NCI-H748 treated with DMSO at 0.1 percent for 48 hours (cell line): Measurements from ENCODE around the gene RAET1E.
A peak's percentile ranks its signal among the peaks of the same experiment; 100 is the strongest.
"Not testable (repeated sequence)": the region's sequence is repeated elsewhere in the genome, so short reads cannot be mapped to it uniquely, and the experiment has no call there.

ENCODE experiments used
- DNase-seq: peaks from one replicate; lab custom pipeline; 2025; lab: John Stamatoyannopoulos, UW

RAET1E gene

DNA sequence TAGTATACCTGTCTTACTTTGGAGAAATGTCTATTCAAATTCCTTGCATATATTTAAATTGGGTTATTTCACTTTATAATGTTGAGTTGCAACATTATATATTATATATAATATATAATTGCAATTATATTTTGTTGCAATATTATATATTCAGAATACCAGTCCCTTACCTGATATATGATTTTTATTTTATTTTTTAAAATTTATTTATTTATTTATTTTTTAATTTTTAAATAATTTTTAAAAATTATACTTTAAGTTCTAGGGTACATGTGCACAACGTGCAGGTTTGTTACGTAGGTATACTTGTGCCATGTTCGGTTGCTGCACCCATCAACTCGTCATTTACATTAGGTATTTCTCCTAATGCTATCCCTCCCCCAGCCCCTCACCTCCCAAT lies 29.1 kb upstream of the RAET1E start:
- DNase-seq = not testable (repeated sequence)

GRCh38 chr6:149925974-149926777 lies 28.3 kb upstream of the RAET1E start:
- DNase-seq = peak; percentile 44

- no peak for DNase-seq
Measured at GRCh38 chr6:149925253-149925973, 27.5 kb upstream of the RAET1E start.

DNA sequence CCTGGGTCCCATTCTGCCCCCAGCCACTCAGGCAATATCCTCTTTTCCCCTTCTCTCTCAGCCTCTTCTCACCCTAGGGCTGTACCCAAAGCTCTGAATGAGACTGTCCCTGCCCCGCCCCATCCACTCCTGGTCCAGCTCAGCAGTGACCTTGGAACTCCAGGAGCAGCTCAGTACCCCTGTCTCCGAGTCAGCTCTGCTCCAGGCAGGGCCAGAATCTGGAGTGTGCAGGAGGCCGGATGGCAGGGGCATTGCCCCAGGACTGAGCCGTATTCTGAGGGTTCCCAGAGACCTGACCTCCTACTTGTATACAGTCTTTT lies 27.0 kb upstream of the RAET1E start:
- DNase-seq = no peak

DNA sequence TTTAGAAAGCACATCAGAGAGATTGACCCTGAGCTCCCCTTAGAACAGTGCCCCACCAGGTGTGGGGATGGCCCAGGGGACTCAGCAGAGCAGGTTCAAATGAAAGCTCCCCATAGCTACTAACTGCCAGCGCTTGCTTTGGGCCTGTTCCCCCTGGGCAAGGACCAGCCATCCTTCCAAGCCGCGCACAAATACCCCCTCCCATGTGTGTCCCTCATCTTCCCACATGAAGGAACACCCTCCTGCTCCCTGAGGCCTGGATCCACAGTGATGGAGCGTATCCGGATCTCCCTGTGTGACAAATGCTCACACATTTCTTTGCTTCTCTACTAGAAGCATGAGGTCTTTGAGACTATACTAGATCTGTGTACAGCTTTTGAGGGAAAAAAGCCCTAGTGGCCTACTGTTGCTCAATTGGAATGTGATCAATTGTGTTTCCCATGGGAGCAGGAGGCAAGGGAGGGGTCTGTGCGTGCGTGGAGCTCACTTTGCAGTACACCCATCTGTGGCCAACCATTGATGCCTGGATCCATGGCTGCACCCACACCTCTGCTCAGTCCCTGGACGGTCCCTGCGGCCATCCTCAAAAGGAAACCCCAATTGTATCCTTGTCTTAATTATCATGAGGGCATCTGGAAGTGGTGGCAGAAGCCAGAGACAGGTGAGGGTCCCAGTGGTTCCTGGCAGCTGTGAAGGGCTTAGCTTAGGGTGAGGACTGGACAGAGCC lies 26.5 kb upstream of the RAET1E start:
- no peak for DNase-seq

DNA sequence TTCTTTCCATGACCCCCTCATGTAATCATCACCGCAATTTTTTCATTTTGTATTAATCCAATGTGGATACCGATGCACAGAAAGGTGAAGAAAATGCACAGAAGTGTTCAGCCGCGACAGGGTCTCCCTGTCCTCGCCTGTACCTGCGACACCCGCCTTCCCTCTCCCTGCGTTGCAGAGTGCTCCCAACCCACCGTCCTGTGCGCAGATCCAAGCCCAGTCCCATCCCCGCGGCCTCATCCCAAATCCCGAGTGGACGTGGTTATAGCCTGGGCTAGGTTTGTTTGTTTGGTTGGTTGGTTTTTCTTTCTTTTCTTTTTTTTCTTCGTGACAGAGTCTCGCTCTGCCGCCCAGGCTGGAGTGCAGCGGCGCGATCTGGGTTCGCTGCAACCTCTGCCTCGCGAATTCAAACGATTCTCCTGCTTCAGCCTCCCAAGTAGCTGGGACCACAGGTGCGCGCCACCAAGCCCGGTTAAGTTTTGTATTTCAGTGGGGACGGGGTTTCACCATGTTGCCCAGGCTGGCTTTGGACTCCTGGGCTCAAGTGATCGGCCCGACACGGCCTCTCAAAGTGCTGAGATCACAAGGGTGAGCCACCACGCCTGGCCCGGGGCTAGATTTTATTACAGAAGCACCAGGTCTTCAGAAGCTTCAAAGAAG lies 25.5 kb upstream of the RAET1E start:
- no peak for DNase-seq

GRCh38 chr6:149922642-149923326 lies 24.9 kb upstream of the RAET1E start, which contains the start of gene RAET1G:
TSS of gene RAET1G (minus strand) at chr6:149923121. CDS start at chr6:149923010, 111 bp downstream.
- DNase-seq = peak; percentile 84

DNA sequence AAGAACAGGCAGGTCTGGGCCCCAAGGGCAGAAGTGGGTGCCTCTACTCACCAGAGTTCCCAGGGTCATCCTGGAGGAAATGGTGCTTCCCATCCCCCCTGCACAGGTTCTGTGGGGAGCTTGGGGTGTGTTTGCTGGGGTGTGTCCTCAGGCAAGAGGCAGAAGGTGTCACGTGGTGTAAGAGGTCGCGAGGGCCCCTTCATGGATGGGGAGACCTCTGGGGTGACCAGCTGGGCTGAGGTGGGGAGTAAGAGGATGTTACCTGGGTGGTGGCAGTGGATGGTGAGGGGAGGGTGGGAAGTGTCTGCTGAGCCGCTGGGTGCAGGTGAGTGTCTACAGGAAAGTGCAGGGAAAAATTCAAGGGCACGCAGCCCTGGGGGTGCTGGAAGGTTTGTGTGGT lies 24.2 kb upstream of the RAET1E start:
- DNase-seq = not testable (repeated sequence)

GRCh38 chr6:149921361-149921760 lies 23.4 kb upstream of the RAET1E start:
- DNase-seq = no peak

DNA sequence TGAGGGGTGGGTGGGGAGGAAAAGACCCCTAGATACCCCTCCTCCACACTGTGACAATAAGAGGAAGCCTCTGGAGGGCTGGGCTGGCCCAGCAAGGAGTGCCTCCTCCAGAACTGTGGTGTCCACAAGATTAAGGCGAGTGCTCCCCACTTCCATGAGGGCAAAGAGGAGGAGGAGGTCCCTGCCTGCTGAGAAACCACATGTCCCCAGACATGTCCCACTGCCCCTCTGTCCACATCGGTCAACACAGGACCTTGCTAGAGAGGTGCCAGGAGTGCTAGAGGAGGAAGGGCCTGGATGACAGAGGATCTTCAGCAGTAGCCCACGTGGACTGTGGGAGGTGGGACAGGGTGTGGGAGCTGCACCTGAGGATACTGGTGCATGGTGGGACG lies 21.9 kb upstream of the RAET1E start:
- DNase-seq = no peak

DNA sequence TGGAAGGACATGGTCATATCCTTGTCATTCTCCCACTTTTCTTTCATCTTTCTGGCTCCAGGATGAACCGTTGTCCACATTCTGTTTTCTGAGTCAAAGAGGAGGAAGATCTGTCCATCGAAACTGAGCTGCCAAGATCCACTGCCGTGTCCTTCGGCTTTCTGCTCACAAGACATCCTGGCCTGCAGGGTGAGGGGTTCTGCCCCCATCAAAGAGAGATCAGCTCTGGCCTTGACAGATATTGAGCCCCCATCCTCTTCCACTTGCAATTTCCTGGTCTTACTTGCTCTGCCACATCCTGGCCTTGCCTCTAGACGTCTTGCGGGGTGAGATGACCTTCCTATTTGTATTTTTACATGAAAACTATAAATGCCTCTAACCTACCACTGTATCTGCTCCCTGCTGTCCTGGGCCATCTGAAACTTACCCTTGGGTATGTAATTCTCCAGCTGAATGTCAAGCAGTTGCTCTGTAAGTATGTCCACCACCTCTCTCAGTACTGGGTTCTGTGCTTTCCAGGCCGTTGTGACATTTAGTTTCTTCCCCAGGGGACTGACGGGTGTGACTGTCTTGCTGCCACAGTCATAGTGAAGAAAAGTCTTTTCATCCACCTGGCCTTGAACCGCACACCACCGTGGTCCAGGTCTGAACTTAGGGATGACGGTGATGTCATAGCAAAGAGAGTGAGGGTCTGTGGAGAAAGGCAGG lies 21.4 kb upstream of the RAET1E start:
- DNase-seq = not testable (repeated sequence)

- DNase-seq = no peak
Measured at GRCh38 chr6:149918151-149918905, 20.4 kb upstream of the RAET1E start.

DNA sequence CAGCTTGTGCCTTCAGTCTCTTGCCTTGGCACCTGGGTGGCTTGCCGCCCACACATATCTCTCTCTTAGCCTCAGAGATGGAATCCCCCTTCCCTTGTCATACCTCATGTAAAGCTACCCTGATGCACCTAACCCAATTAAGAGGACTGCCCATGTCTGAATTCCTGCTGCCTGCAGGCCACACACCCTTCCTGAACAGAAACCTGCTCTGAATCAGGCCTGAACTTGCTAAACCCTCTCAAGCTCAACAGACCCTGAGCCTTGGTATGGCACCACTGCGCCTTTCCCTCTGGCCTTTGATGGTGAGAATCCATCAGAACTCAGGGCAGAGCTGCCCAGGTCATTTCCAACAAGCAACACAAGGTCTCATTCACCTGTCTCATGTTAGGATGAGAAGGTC lies 19.8 kb upstream of the RAET1E start:
- DNase-seq = no peak

DNA sequence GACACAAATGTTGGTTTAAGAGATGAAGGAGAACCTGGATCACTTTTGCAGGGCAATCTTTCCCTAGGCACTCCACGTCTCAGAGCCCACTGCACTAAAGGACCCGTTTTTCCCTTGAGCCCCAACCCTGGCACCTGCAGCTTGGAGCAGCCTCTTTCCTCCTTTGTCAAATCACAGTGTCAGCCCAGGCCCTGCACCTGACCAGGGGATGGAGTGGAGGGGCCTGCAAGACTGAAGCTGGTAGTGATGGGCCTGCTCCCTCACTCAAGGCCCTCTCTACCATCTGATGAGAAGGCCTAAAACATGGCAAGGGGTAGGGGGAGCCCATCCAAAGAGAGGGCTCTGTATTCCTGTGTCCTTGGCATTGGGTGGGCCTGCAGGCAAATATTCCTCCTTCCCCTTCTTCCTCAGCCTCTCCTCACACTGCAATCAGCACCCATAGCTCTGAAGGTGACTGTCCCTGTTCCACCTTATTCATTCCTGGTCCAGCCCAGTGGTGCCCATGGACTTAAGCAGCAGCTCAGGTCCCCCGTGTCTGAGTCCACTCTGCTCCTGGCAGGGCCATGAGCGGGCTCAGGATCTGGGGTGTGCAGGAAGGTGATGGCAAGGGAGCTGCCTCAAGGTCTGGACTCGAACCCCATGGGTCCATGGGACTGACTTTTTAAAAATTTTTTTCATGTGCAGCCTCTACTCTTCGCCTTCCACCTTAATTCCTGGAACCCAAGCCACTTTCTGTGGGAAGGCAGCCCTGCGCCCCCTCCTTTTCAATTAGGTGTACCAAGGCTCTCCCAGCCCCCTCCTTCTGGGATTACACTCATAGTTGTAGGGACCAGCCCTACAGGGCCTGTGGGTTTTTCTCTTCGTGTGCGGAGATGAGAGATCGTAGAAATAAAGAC lies 18.3 kb upstream of the RAET1E start:
- DNase-seq = no peak

GRCh38 chr6:149913540-149914240 lies 15.8 kb upstream of the RAET1E start:
- no peak for DNase-seq

DNA sequence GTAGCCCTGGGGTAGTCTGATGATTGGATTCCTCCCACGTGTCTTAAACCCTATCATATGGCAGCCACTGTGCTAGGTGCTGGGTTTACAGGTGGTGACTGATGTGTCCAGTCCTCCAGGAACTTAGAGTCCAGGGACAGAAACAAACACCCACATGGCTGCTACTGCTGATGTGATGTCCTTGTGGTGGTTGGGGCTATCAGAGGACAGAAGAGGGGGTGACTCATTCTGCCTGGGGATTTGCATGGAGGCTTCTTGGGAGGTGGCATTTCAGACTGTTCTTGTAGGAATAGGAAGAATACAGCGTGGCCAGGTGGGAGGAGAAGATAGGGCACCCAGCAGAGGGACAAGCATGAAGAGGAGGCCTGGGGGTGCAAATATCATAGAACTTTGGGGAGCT lies 15.2 kb upstream of the RAET1E start:
- DNase-seq = no peak

GRCh38 chr6:149912680-149913079 lies 14.8 kb upstream of the RAET1E start:
- not testable (repeated sequence) for DNase-seq

GRCh38 chr6:149910721-149911151 lies 12.8 kb upstream of the RAET1E start:
- DNase-seq = no peak
